IMR-90 (cell line): ENCODE results near the gene LAP3. TPM values are rescaled to one million over a fixed set of nuclear protein-coding genes. Genes with fewer than 3 reads are reported as not detected.
A peak's percentile ranks its signal among the peaks of the same experiment; 100 is the strongest.

Source experiments
- ATAC-seq: fragments of 200-7000 bp; cut with Tn5 transposase; 2 replicates; pipeline ENCODE4 v1.9.1; 2020; ENCODE audit warnings: low read depth, mild to moderate bottlenecking, moderate library complexity
- BruUV-seq: library from RNA; stranded (reverse); fragments of 400-500 nt; replicated peaks from 2 replicates; lab custom pipeline; 2021; lab: Mats Ljungman, UMichigan
- CTCF ChIA-PET: fragments of 300-600 bp; formaldehyde crosslinking; extraction: SDS; loops from one replicate; lab custom pipeline; 2021; ENCODE audit warnings: antibody characterized with exemption; lab: Yijun Ruan, JAX
- POLR2A ChIA-PET: fragments of 300-600 bp; sonication (Branson Sonifier 250); formaldehyde crosslinking; loops from one replicate; lab custom pipeline; 2022; ENCODE audit warnings: antibody characterized with exemption; ENCODE audit not compliant: unreplicated experiment; lab: Charles Lee
- DNase-seq: peaks from one replicate; pipeline ENCODE4 v3.0.0; 2013
- H2AFZ ChIP-seq: replicated peaks from 2 replicates; pipeline ENCODE3; 2013; ENCODE audit warnings: low read length, mild to moderate bottlenecking; ENCODE audit not compliant: poor library complexity
- H2AK5ac ChIP-seq: 2 replicates; pipeline ENCODE4 v1.6.1; 2013; ENCODE audit warnings: low read depth, low read length, inconsistent platforms
- H2AK9ac ChIP-seq: replicated peaks from 2 replicates; pipeline ENCODE3; 2013; ENCODE audit warnings: mild to moderate bottlenecking, low read depth, low read length, moderate library complexity; ENCODE audit not compliant: poor library complexity
- H2BK120ac ChIP-seq: 2 replicates; pipeline ENCODE4 v1.6.1; 2013; ENCODE audit warnings: low read depth, low read length, inconsistent platforms
- H2BK15ac ChIP-seq: 3 replicates; pipeline ENCODE4 v1.6.1; 2013; ENCODE audit warnings: low read depth, low read length, inconsistent platforms
- H2BK20ac ChIP-seq: 2 replicates; pipeline ENCODE4 v1.6.1; 2013; ENCODE audit warnings: low read depth, mild to moderate bottlenecking, inconsistent platforms, low read length, moderate library complexity
- H2BK5ac ChIP-seq: 2 replicates; pipeline ENCODE4 v1.6.1; 2013; ENCODE audit warnings: mild to moderate bottlenecking, low read depth, low read length, inconsistent platforms; ENCODE audit not compliant: poor library complexity, severe bottlenecking
- H3K14ac ChIP-seq: replicated peaks from 2 replicates; pipeline ENCODE4 v1.6.1; 2013; ENCODE audit warnings: low read depth, low read length, inconsistent platforms
- H3K18ac ChIP-seq: 2 replicates; pipeline ENCODE4 v1.6.1; 2013; ENCODE audit warnings: low read depth, low read length, control low read depth
- H3K23ac ChIP-seq: 2 replicates; pipeline ENCODE4 v1.6.1; 2013; ENCODE audit warnings: low read depth, low read length, inconsistent platforms
- H3K27ac ChIP-seq: 2 replicates; pipeline ENCODE4 v1.5.1; 2013; ENCODE audit warnings: mild to moderate bottlenecking, control low read depth, low read length; ENCODE audit not compliant: insufficient read depth
- H3K27me3 ChIP-seq: 2 replicates; pipeline ENCODE4 v1.6.1; 2013; ENCODE audit warnings: low read length; ENCODE audit not compliant: control insufficient read depth, insufficient read depth
- H3K36me3 ChIP-seq: 2 replicates; pipeline ENCODE4 v1.6.1; 2013; ENCODE audit warnings: low read length, mixed read lengths; ENCODE audit not compliant: control insufficient read depth, insufficient read depth
- H3K4ac ChIP-seq: 2 replicates; pipeline ENCODE4 v1.6.1; 2013; ENCODE audit warnings: low read depth, low read length, inconsistent platforms
- H3K4me1 ChIP-seq: 2 replicates; pipeline ENCODE4 v1.6.1; 2013; ENCODE audit warnings: low read length, mixed read lengths; ENCODE audit not compliant: control insufficient read depth, insufficient read depth
- H3K4me2 ChIP-seq: 2 replicates; pipeline ENCODE4 v1.6.1; 2013; ENCODE audit warnings: low read depth, mild to moderate bottlenecking, control low read depth, low read length, moderate library complexity
- H3K4me3 ChIP-seq: 2 replicates; pipeline ENCODE4 v1.5.1; 2013; ENCODE audit warnings: low read depth, mild to moderate bottlenecking, control low read depth, low read length, moderate library complexity; ENCODE audit not compliant: insufficient read depth
- H3K56ac ChIP-seq: 2 replicates; pipeline ENCODE4 v1.6.1; 2013; ENCODE audit warnings: low read length, inconsistent platforms; ENCODE audit not compliant: insufficient read depth; ENCODE audit errors: extremely low read depth
- H3K79me1 ChIP-seq, 2 experiments: 2 replicates each; pipeline ENCODE4 v1.6.1; 2013; ENCODE audit warnings: low read length in 2 of 2, inconsistent platforms in 1 of 2, low read depth in 1 of 2
- H3K9ac ChIP-seq: 2 replicates; pipeline ENCODE4 v1.6.1; 2013; ENCODE audit warnings: low read depth, low read length, control low read depth
- H3K9me1 ChIP-seq: 2 replicates; pipeline ENCODE4 v1.6.1; 2013; ENCODE audit warnings: low read length, inconsistent platforms; ENCODE audit not compliant: insufficient read depth
- H3K9me3 ChIP-seq: 2 replicates; pipeline ENCODE4 v1.6.1; 2013; ENCODE audit warnings: low read length; ENCODE audit not compliant: control insufficient read depth, insufficient read depth
- H4K20me1 ChIP-seq: 2 replicates; pipeline ENCODE4 v1.6.1; 2013; ENCODE audit warnings: low read length, inconsistent platforms; ENCODE audit not compliant: insufficient read depth
- H4K5ac ChIP-seq: 2 replicates; pipeline ENCODE4 v1.6.1; 2013; ENCODE audit warnings: mild to moderate bottlenecking, low read depth, low read length, control low read depth
- H4K8ac ChIP-seq, 2 experiments: 2 replicates each; pipeline ENCODE4 v1.6.1; 2013; ENCODE audit warnings: low read depth in 2 of 2, low read length in 2 of 2, control low read depth in 1 of 2, inconsistent platforms in 1 of 2
- H4K91ac ChIP-seq: 2 replicates; pipeline ENCODE4 v1.6.1; 2013; ENCODE audit warnings: low read depth, low read length, inconsistent platforms; ENCODE audit not compliant: insufficient read depth
- BHLHE40 ChIP-seq: fragments of 150-350 bp; IDR thresholded peaks from 2 replicates; pipeline ENCODE4 v1.6.1; 2016; ENCODE audit warnings: mild to moderate bottlenecking, low read depth, low read length
- CHD1 ChIP-seq: IDR thresholded peaks from 2 replicates; pipeline ENCODE4 v1.6.1; 2012; ENCODE audit warnings: low read depth, low read length, improper control_type of control experiment
- MAFK ChIP-seq: IDR thresholded peaks from 2 replicates; pipeline ENCODE4 v1.6.1; 2012; ENCODE audit warnings: low read depth, low read length, improper control_type of control experiment
- MAZ ChIP-seq: IDR thresholded peaks from 2 replicates; pipeline ENCODE4 v1.6.1; 2012; ENCODE audit warnings: low read depth, mild to moderate bottlenecking, low read length, improper control_type of control experiment, moderate library complexity, borderline replicate concordance
- NFE2L2 ChIP-seq: fragments of 150-350 bp; IDR thresholded peaks from 2 replicates; pipeline ENCODE4 v1.6.1; 2016; ENCODE audit warnings: low read depth, mild to moderate bottlenecking, low read length
- POLR2A ChIP-seq: IDR thresholded peaks from 2 replicates; pipeline ENCODE4 v1.6.1; 2012; ENCODE audit warnings: mild to moderate bottlenecking, low read depth, low read length
- RAD21 ChIP-seq: IDR thresholded peaks from 2 replicates; pipeline ENCODE4 v1.6.1; 2012; ENCODE audit warnings: low read length, improper control_type of control experiment
- RCOR1 ChIP-seq: IDR thresholded peaks from 2 replicates; pipeline ENCODE4 v1.6.1; 2012; ENCODE audit warnings: mild to moderate bottlenecking, low read length, improper control_type of control experiment; ENCODE audit not compliant: insufficient replicate concordance
- RFX5 ChIP-seq: IDR thresholded peaks from 2 replicates; pipeline ENCODE4 v1.8.0; 2012; ENCODE audit warnings: low read depth, mild to moderate bottlenecking, low read length, moderate library complexity
- USF2 ChIP-seq: fragments of 150-350 bp; IDR thresholded peaks from 2 replicates; pipeline ENCODE4 v1.6.1; 2017; ENCODE audit warnings: mild to moderate bottlenecking, antibody characterized with exemption, low read length, low read depth
- WGBS, 2 experiments: methylation state at CpG; one replicate each; pipeline versions ENCODE4 v1.1.5 to v1.1.7; 2013; ENCODE audit warnings: missing lambda C conversion rate in 2 of 2; ENCODE audit not compliant: insufficient read length in 1 of 2; ENCODE audit errors: extremely low coverage in 2 of 2; 5-methylcytosine and 5-hydroxymethylcytosine counted together
- dilution Hi-C: fragments of 300-500 bp; cut with HindIII; formaldehyde crosslinking; loops from one replicate; pipeline ENCODE4 v1.14.3; 2018; ENCODE audit warnings: low sequenced_read_pairs; ENCODE audit not compliant: unreplicated experiment
- in situ Hi-C: fragments of 300-500 bp; cut with MboI; formaldehyde crosslinking; loops from 3 replicates; pipeline ENCODE4 v1.14.3; 2019; ENCODE audit warnings: low sequenced_read_pairs, inconsistent platforms, mixed read lengths
- intact Hi-C: fragments of 100-400 bp; cut with micrococcal nuclease; formaldehyde crosslinking; loops from 2 replicates; pipeline ENCODE4 v1.10.0; 2022
- polyA plus RNA-seq, 3 experiments: library from polyadenylated mRNA; depleted of rRNA; stranded (reverse); fragments of >200 nt; gene quantifications; 2 replicates each; pipeline ENCODE4 v1.2.3, GENCODE V29; 2012; ENCODE audit warnings: low replicate concordance in 1 of 3
- total RNA-seq: library from RNA; depleted of rRNA; stranded (reverse); fragments of >200 nt; gene quantifications from 2 replicates; pipeline ENCODE4 v1.2.3, GENCODE V29; 2012
- TF ChIP-seq, protein P1 (sequence below): conservative IDR thresholded peaks from 2 replicates; pipeline ENCODE4 v1.5.1; 2012; ENCODE audit warnings: mild to moderate bottlenecking, low read depth, low read length, improper control_type of control experiment
- TF ChIP-seq, protein P2 (sequence below): fragments of 150-350 bp; IDR thresholded peaks from 2 replicates; pipeline ENCODE4 v1.6.1; 2016; ENCODE audit warnings: low read depth, mild to moderate bottlenecking, low read length, moderate library complexity, borderline replicate concordance

LAP3 gene
- total and polyA plus RNA-seq, 2 of the 4 experiments (the other 2 are of a cell fraction): 57.9 to 91.6 TPM

DNA sequence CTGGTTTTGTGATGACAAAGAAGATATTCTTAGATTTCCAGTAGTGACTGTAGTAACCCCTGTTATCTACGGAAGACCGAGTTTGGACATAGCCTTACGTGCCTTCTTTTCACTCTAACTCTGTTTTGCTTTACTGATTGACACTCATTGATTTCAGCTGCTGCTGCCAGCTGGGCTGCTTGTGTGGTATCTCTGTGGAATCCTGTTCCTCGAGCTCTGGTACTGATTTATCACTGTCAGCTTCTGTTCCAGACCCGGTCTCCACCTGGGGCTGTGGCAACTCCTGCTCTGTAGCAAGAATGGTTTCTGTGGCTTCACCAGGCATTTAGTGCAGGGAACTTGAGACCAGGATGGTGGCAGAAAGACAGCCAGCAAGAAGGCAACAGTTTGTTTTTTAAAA is 24.6 kb upstream of the LAP3 start:
- H3K14ac ChIP-seq: no peak overlapping the region
- H3K18ac ChIP-seq: no peak overlapping the region
- no peak overlapping the region for H3K4ac ChIP-seq
- no TSS peak for BruUV-seq
- H3K4me1 ChIP-seq: no peaks in the 10 kb centered on the region
- H3K56ac ChIP-seq: no peak overlapping the region
- DNase-seq (no peak), ATAC-seq (no peak)
- H2AK9ac ChIP-seq: no peak overlapping the region
- ChIA-PET CTCF (no interaction called here), POLR2A (no interaction called here)
- H2BK20ac ChIP-seq: no peak overlapping the region
- no peaks in the 10 kb centered on the region for H3K9me3 ChIP-seq
- no peak overlapping the region; the same call in 1 of the 2 replicates for H3K23ac ChIP-seq
- dilution Hi-C loops (no loop called here), in situ Hi-C loops (no loop called here), intact Hi-C loops (no loop called here)
- H3K4me3 ChIP-seq: no peak overlapping the region
- H3K79me1 ChIP-seq: no peaks in the 10 kb centered on the region
- H2BK5ac ChIP-seq: no peak overlapping the region
- no peaks in the 10 kb centered on the region for H3K9me1 ChIP-seq
- no peak overlapping the region for H3K4me2 ChIP-seq
- no peak overlapping the region for H4K8ac ChIP-seq
- TF ChIP-seq MAZ (no peak), POLR2A (no peak), RAD21 (no peak), NFE2L2 (no peak), MAFK (no peak), CHD1 (no peak), RFX5 (no peak), USF2 (no peak), RCOR1 (no peak), BHLHE40 (no peak)
- TF ChIP-seq, protein P1, sequence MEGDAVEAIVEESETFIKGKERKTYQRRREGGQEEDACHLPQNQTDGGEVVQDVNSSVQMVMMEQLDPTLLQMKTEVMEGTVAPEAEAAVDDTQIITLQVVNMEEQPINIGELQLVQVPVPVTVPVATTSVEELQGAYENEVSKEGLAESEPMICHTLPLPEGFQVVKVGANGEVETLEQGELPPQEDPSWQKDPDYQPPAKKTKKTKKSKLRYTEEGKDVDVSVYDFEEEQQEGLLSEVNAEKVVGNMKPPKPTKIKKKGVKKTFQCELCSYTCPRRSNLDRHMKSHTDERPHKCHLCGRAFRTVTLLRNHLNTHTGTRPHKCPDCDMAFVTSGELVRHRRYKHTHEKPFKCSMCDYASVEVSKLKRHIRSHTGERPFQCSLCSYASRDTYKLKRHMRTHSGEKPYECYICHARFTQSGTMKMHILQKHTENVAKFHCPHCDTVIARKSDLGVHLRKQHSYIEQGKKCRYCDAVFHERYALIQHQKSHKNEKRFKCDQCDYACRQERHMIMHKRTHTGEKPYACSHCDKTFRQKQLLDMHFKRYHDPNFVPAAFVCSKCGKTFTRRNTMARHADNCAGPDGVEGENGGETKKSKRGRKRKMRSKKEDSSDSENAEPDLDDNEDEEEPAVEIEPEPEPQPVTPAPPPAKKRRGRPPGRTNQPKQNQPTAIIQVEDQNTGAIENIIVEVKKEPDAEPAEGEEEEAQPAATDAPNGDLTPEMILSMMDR: no peak
- TF ChIP-seq, protein P2, sequence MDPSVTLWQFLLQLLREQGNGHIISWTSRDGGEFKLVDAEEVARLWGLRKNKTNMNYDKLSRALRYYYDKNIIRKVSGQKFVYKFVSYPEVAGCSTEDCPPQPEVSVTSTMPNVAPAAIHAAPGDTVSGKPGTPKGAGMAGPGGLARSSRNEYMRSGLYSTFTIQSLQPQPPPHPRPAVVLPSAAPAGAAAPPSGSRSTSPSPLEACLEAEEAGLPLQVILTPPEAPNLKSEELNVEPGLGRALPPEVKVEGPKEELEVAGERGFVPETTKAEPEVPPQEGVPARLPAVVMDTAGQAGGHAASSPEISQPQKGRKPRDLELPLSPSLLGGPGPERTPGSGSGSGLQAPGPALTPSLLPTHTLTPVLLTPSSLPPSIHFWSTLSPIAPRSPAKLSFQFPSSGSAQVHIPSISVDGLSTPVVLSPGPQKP: no peak
- no peaks in the 10 kb centered on the region for H3K36me3 ChIP-seq
- H3K27me3 ChIP-seq: peaks cover 12% of the 10 kb centered on the region
- no peak overlapping the region for H4K5ac ChIP-seq
- 0% methylated on average over 1 of the region's 5 CpGs; no CpG with 5 or more reads in 1 of the 2 experiments for WGBS, 2 experiments
- peak overlapping the region; percentile 71 for H2AFZ ChIP-seq
- H4K20me1 ChIP-seq: no peaks in the 10 kb centered on the region
- H4K91ac ChIP-seq: no peak overlapping the region
- H2AK5ac ChIP-seq: no peak overlapping the region
- H3K9ac ChIP-seq: no peak overlapping the region
- no peak overlapping the region for H2BK15ac ChIP-seq
- no peak overlapping the region for H3K27ac ChIP-seq
- H2BK120ac ChIP-seq: no peak overlapping the region
